Subcutaneous adipose tissue (tissue), 4 donors: ENCODE results near the gene MYO7B. TPM values are rescaled to one million over a fixed set of nuclear protein-coding genes. Genes with fewer than 3 reads are reported as not detected.

Experiments
- CTCF ChIP-seq: fragments of 450-650 bp; IDR thresholded peaks from one replicate; pipeline ENCODE4 v1.5.1; 2016; ENCODE audit warnings: low read depth, mild to moderate bottlenecking, control low read depth, antibody characterized with exemption, moderate library complexity
- total RNA-seq, 4 donors: library from RNA; depleted of rRNA; stranded (reverse); fragments of >200 nt; gene quantifications; one replicate each; pipeline ENCODE4 v1.1.0, GENCODE V29; 2016

The MYO7B gene
- total RNA-seq, 4 donors from 2014 or later = 0.49 to 0.57 (median 0.51) TPM; not detected in 1

- TF ChIP-seq CTCF = no peak
Observed at GRCh38 chr2:127545796-127546195, 10.3 kb downstream of the MYO7B start.

- no peak for TF ChIP-seq CTCF
Observed at GRCh38 chr2:127546797-127547196, 11.3 kb downstream of the MYO7B start.

GRCh38 chr2:127551221-127551930 lies 15.9 kb downstream of the MYO7B start:
- TF ChIP-seq CTCF = no peak

- TF ChIP-seq CTCF = no peak
Observed at GRCh38 chr2:127552336-127552735, 16.9 kb downstream of the MYO7B start.

GRCh38 chr2:127552846-127553245 lies 17.4 kb downstream of the MYO7B start:
- TF ChIP-seq CTCF = no peak

- no peak for TF ChIP-seq CTCF
Observed at GRCh38 chr2:127558911-127559310, 23.4 kb downstream of the MYO7B start.

- no peak for TF ChIP-seq CTCF
Observed at GRCh38 chr2:127559454-127559853, 24.0 kb downstream of the MYO7B start.
